Caco-2 (cell line): Measurements from ENCODE around the gene C17orf75. TPM values are rescaled to one million over a fixed set of nuclear protein-coding genes. Genes with fewer than 3 reads are reported as not detected.

Experiments
- BruUV-seq: library from RNA; stranded (reverse); fragments of 400-500 nt; replicated peaks from 2 replicates; lab custom pipeline; 2021; lab: Mats Ljungman, UMichigan
- CTCF ChIA-PET: fragments of 300-600 bp; sonication (Branson Sonifier 250); formaldehyde crosslinking; loops from one replicate; lab custom pipeline; 2022; ENCODE audit warnings: antibody characterized with exemption; lab: Charles Lee
- POLR2A ChIA-PET: fragments of 300-600 bp; sonication (Branson Sonifier 250); formaldehyde crosslinking; loops from one replicate; lab custom pipeline; 2022; ENCODE audit warnings: antibody characterized with exemption; lab: Charles Lee
- DNase-seq, 2 experiments: peaks; one replicate each; pipeline versions ENCODE4 v3.0.0 to v3.0.0-alpha.2; 2020 to 2022
- H3K27me3 ChIP-seq: replicated peaks from 2 replicates; pipeline ENCODE4 v1.6.0; 2011; ENCODE audit warnings: low read length; ENCODE audit not compliant: control insufficient read depth, insufficient read depth
- H3K36me3 ChIP-seq: 2 replicates; pipeline ENCODE4 v1.5.1; 2011; ENCODE audit warnings: low read length; ENCODE audit not compliant: control insufficient read depth, insufficient read depth
- H3K4me1 ChIP-seq: fragments of 250-450 bp; sonication (Bioruptor Pico); 2 replicates; pipeline ENCODE4 v1.5.1; 2020; ENCODE audit warnings: mild to moderate bottlenecking
- H3K4me3 ChIP-seq: 2 replicates; pipeline ENCODE4 v1.5.1; 2011; ENCODE audit warnings: low read depth, mild to moderate bottlenecking, control low read depth, low read length
- H3K9me3 ChIP-seq: fragments of 250-450 bp; sonication (Bioruptor Pico); 2 replicates; pipeline ENCODE4 v1.5.1; 2020; ENCODE audit warnings: mild to moderate bottlenecking, moderate library complexity
- H3K27ac Mint-ChIP-seq: one replicate; pipeline ENCODE4 v1.8.0; 2022; ENCODE audit warnings: mixed read lengths; ENCODE audit not compliant: unreplicated experiment
- H3K27me3 Mint-ChIP-seq: one replicate; pipeline ENCODE4 v1.8.0; 2022; ENCODE audit warnings: mixed read lengths; ENCODE audit not compliant: insufficient read depth, unreplicated experiment
- H3K36me3 Mint-ChIP-seq: one replicate; pipeline ENCODE4 v1.8.0; 2022; ENCODE audit warnings: mild to moderate bottlenecking, mixed read lengths; ENCODE audit not compliant: insufficient read depth, unreplicated experiment
- H3K4me1 Mint-ChIP-seq: one replicate; pipeline ENCODE4 v1.8.0; 2022; ENCODE audit warnings: low read depth, mixed read lengths; ENCODE audit not compliant: unreplicated experiment
- H3K4me3 Mint-ChIP-seq: one replicate; pipeline ENCODE4 v1.8.0; 2022; ENCODE audit warnings: mild to moderate bottlenecking, moderate library complexity, mixed read lengths; ENCODE audit not compliant: unreplicated experiment
- H3K9me3 Mint-ChIP-seq: one replicate; pipeline ENCODE4 v1.8.0; 2022; ENCODE audit warnings: mixed read lengths; ENCODE audit not compliant: unreplicated experiment
- intact Hi-C: fragments of 100-400 bp; cut with micrococcal nuclease; formaldehyde crosslinking; loops from one replicate; pipeline ENCODE4 v1.10.0; 2022; ENCODE audit not compliant: unreplicated experiment
- total RNA-seq: library from RNA; stranded (reverse); gene quantifications from 2 replicates; pipeline ENCODE4 v1.2.3, GENCODE V29; 2022
- TF ChIP-seq, protein P1 (sequence below), 2 experiments: fragments of 200-600 bp in 1 of 2; IDR thresholded peaks; 1 replicate in 1 of 2; 2 replicates in 1 of 2; pipeline versions ENCODE4 v1.5.1 to v1.8.0; 2011 to 2022; ENCODE audit warnings: antibody characterized with exemption in 1 of 2, control low read depth in 1 of 2, inconsistent platforms in 1 of 2, low read depth in 1 of 2, low read length in 1 of 2, mild to moderate bottlenecking in 1 of 2, moderate library complexity in 1 of 2; ENCODE audit not compliant: insufficient read depth in 1 of 2, severe bottlenecking in 1 of 2, unreplicated experiment in 1 of 2

C17orf75 gene
- total RNA-seq, 1 experiment from 2014 or later, result 26.1 TPM

DNA sequence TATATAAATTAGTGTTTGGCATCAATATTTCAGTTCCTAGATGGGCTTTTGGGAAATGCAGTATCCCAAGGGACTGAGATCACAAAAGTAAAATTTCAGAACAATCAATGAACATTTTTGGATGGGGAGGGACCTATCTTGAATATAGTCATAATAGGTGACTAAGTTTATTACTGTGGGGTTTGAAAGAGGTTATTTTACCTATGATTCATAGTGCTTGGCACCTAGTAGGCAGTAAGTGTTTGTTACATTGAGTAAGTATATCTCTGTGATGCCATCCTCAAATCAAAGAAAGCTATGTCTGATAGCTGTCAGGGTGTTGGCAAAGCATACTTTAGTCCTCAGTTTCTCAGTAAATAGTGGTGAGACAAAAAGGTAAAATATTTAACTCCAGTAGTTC, 44.9 kb upstream of the C17orf75 start:
- peaks cover 23% of the 10 kb centered on the region for H3K4me1 ChIP-seq
- no peaks in the 10 kb centered on the region for H3K27me3 Mint-ChIP-seq
- no peak overlapping the region for H3K4me3 ChIP-seq
- intact Hi-C loops, result no loop called here
- H3K9me3 ChIP-seq, result no peaks in the 10 kb centered on the region
- H3K9me3 Mint-ChIP-seq, result no peaks in the 10 kb centered on the region
- no peaks in the 10 kb centered on the region for H3K27me3 ChIP-seq
- TF ChIP-seq, protein P1, sequence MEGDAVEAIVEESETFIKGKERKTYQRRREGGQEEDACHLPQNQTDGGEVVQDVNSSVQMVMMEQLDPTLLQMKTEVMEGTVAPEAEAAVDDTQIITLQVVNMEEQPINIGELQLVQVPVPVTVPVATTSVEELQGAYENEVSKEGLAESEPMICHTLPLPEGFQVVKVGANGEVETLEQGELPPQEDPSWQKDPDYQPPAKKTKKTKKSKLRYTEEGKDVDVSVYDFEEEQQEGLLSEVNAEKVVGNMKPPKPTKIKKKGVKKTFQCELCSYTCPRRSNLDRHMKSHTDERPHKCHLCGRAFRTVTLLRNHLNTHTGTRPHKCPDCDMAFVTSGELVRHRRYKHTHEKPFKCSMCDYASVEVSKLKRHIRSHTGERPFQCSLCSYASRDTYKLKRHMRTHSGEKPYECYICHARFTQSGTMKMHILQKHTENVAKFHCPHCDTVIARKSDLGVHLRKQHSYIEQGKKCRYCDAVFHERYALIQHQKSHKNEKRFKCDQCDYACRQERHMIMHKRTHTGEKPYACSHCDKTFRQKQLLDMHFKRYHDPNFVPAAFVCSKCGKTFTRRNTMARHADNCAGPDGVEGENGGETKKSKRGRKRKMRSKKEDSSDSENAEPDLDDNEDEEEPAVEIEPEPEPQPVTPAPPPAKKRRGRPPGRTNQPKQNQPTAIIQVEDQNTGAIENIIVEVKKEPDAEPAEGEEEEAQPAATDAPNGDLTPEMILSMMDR (IDR thresholded peaks at IDR 0.05; ENCODE audit: insufficient read depth in 1 of 2, low read depth in 1 of 2, low read length in 1 of 2, severe bottlenecking in 1 of 2, unreplicated experiment in 1 of 2), result no peak
- peaks cover 51% of the 10 kb centered on the region for H3K36me3 Mint-ChIP-seq
- no peak overlapping the region for H3K27ac Mint-ChIP-seq
- no peak for DNase-seq
- H3K4me1 Mint-ChIP-seq, result peaks cover 35% of the 10 kb centered on the region
- POLR2A ChIA-PET, result no interaction called here
- no peak overlapping the region for H3K4me3 Mint-ChIP-seq
- no TSS peak for BruUV-seq
- H3K36me3 ChIP-seq, result peaks cover 2% of the 10 kb centered on the region
- CTCF ChIA-PET, result interaction anchor here (1.6 kb wide), 1 partner anchor 57 kb away, joined by 8 read pairs; the partner anchor contains the start of gene PSMD11

DNA sequence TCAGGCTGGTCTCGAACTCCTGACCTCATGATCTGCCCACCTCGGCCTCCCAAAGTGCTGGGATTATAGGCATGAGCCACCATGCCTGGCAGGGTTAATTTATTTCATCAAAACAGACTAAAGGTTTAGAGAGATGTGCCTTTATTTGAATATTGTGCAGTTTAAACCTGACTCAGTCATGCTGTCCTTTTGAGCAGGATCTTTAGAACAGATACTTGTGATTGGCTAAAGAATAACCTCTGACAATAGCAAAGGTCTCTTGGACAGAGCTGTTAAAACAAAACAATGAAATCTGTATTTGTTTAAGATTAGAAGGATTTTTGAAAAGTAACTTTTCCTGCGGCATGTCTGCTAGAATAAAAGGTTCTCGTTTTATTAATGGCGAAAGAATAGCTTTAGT, 44.0 kb upstream of the C17orf75 start:
- ChIA-PET POLR2A (no interaction called here), CTCF (interaction anchor here (1.6 kb wide), 1 partner anchor 58 kb away, joined by 8 read pairs; the partner anchor contains the start of gene PSMD11)
- no TSS peak for BruUV-seq
- no peak overlapping the region for H3K27ac Mint-ChIP-seq
- no peak for DNase-seq
- intact Hi-C loops, result no loop called here
- peaks cover 55% of the 10 kb centered on the region for H3K36me3 Mint-ChIP-seq
- Histone ChIP-seq H3K4me3 (no peak overlapping the region), H3K4me1 (peaks cover 26% of the 10 kb centered on the region), H3K9me3 (no peaks in the 10 kb centered on the region), H3K27me3 (no peaks in the 10 kb centered on the region), H3K36me3 (peaks cover 2% of the 10 kb centered on the region)
- H3K9me3 Mint-ChIP-seq, result no peaks in the 10 kb centered on the region
- TF ChIP-seq, protein P1 (IDR thresholded peaks at IDR 0.05; ENCODE audit: insufficient read depth in 1 of 2, low read depth in 1 of 2, low read length in 1 of 2, severe bottlenecking in 1 of 2, unreplicated experiment in 1 of 2), result no peak
- H3K4me1 Mint-ChIP-seq, result peaks cover 38% of the 10 kb centered on the region
- H3K4me3 Mint-ChIP-seq, result no peak overlapping the region
- H3K27me3 Mint-ChIP-seq, result no peaks in the 10 kb centered on the region

DNA sequence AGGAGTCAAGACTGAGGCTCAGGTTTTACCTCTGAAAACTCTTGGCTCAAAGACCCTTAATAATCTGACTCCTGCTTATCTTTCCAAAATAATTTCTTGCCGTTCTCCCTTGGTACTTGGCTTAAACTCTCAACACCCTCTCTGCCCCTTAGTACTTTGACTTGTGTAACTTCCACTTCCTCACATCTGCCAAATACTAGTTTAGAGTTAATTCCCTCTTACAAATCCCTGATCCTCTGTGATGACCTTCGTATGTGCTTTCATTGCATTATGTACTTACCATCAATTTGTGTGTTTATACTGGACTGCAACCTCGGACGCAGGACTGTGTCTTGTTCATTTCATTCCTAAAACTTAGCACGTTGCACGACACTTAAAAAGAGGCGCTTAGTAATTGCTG, 43.1 kb upstream of the C17orf75 start:
- Mint-ChIP-seq H3K9me3 (no peaks in the 10 kb centered on the region), H3K27me3 (no peaks in the 10 kb centered on the region), H3K4me1 (peaks cover 38% of the 10 kb centered on the region), H3K27ac (no peak overlapping the region), H3K4me3 (no peak overlapping the region), H3K36me3 (peaks cover 59% of the 10 kb centered on the region)
- intact Hi-C loops, result no loop called here
- Histone ChIP-seq H3K9me3 (no peaks in the 10 kb centered on the region), H3K36me3 (peaks cover 2% of the 10 kb centered on the region), H3K4me3 (no peak overlapping the region), H3K4me1 (peaks cover 27% of the 10 kb centered on the region), H3K27me3 (no peaks in the 10 kb centered on the region)
- DNase-seq, result no peak
- POLR2A ChIA-PET, result interaction anchor here (0.6 kb wide), 1 partner anchor 27 kb away, joined by 3 read pairs; no protein-coding TSS in a partner anchor
- TF ChIP-seq, protein P1 (IDR thresholded peaks at IDR 0.05; ENCODE audit: insufficient read depth in 1 of 2, low read depth in 1 of 2, low read length in 1 of 2, severe bottlenecking in 1 of 2, unreplicated experiment in 1 of 2), result no peak
- CTCF ChIA-PET, result no interaction called here
- no TSS peak for BruUV-seq
